ENCODE data around the gene CGB3.
A peak's percentile ranks its signal among the peaks of the same experiment; 100 is the strongest.

The CGB3 gene

DNA sequence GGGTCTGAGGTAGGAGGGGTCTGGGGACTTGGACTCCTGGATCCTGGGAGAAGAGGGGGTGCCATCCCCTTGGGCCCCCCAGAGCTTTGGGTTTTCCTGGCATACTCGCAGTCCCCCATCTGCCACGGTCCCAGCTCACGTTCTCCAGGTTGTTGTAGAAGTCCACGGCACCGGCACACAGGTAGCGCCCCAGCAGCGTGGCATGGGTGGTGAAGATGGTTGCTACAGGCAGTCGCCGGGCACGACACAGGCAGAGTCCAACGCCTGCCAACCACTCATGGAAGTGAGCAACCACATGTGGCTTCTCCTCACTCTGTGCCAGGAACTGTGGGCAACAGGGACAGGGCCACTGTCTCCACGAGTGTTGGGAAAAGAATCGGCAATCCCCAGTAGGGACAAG, 38.4 kb downstream of the CGB3 start:
- no peak for DNase-seq

- no peak for DNase-seq
Measured at GRCh38 chr19:48982280-48982679, 41.9 kb downstream of the CGB3 start.

- DNase-seq: no peak
Measured at GRCh38 chr19:48977061-48977460, 47.1 kb downstream of the CGB3 start.

GRCh38 chr19:48975947-48976847, 47.9 kb downstream of the CGB3 start:
- peak; percentile 59 for DNase-seq

Measured in activated CD4-positive, alpha-beta T cell treated with anti-CD3 and anti-CD28 coated beads, Interleukin-2, Interleukin-6, amounts not matched to agents 100 ng/mL and 50 ng/mL, durations not matched to agents 16 hours and 8 hours (primary cell).